IMR-90 (cell line): ENCODE data around the gene ADGRL3. TPM values are rescaled to one million over a fixed set of nuclear protein-coding genes. Genes with fewer than 3 reads are reported as not detected.

Experiments used
- ATAC-seq: fragments of 200-7000 bp; cut with Tn5 transposase; 2 replicates; pipeline ENCODE4 v1.9.1; 2020; ENCODE audit warnings: low read depth, mild to moderate bottlenecking, moderate library complexity
- BruUV-seq: library from RNA; stranded (reverse); fragments of 400-500 nt; replicated peaks from 2 replicates; lab custom pipeline; 2021; lab: Mats Ljungman, UMichigan
- CTCF ChIA-PET: fragments of 300-600 bp; formaldehyde crosslinking; extraction: SDS; loops from one replicate; lab custom pipeline; 2021; ENCODE audit warnings: antibody characterized with exemption; lab: Yijun Ruan, JAX
- POLR2A ChIA-PET: fragments of 300-600 bp; sonication (Branson Sonifier 250); formaldehyde crosslinking; loops from one replicate; lab custom pipeline; 2022; ENCODE audit warnings: antibody characterized with exemption; ENCODE audit not compliant: unreplicated experiment; lab: Charles Lee
- DNase-seq: peaks from one replicate; pipeline ENCODE4 v3.0.0; 2013
- H2AFZ ChIP-seq: replicated peaks from 2 replicates; pipeline ENCODE3; 2013; ENCODE audit warnings: low read length, mild to moderate bottlenecking; ENCODE audit not compliant: poor library complexity
- H2AK5ac ChIP-seq: 2 replicates; pipeline ENCODE4 v1.6.1; 2013; ENCODE audit warnings: low read depth, low read length, inconsistent platforms
- H2AK9ac ChIP-seq: replicated peaks from 2 replicates; pipeline ENCODE3; 2013; ENCODE audit warnings: mild to moderate bottlenecking, low read depth, low read length, moderate library complexity; ENCODE audit not compliant: poor library complexity
- H2BK120ac ChIP-seq: 2 replicates; pipeline ENCODE4 v1.6.1; 2013; ENCODE audit warnings: low read depth, low read length, inconsistent platforms
- H2BK15ac ChIP-seq: 3 replicates; pipeline ENCODE4 v1.6.1; 2013; ENCODE audit warnings: low read depth, low read length, inconsistent platforms
- H2BK20ac ChIP-seq: 2 replicates; pipeline ENCODE4 v1.6.1; 2013; ENCODE audit warnings: low read depth, mild to moderate bottlenecking, inconsistent platforms, low read length, moderate library complexity
- H2BK5ac ChIP-seq: 2 replicates; pipeline ENCODE4 v1.6.1; 2013; ENCODE audit warnings: mild to moderate bottlenecking, low read depth, low read length, inconsistent platforms; ENCODE audit not compliant: poor library complexity, severe bottlenecking
- H3K14ac ChIP-seq: replicated peaks from 2 replicates; pipeline ENCODE4 v1.6.1; 2013; ENCODE audit warnings: low read depth, low read length, inconsistent platforms
- H3K18ac ChIP-seq: 2 replicates; pipeline ENCODE4 v1.6.1; 2013; ENCODE audit warnings: low read depth, low read length, control low read depth
- H3K23ac ChIP-seq: 2 replicates; pipeline ENCODE4 v1.6.1; 2013; ENCODE audit warnings: low read depth, low read length, inconsistent platforms
- H3K27ac ChIP-seq: 2 replicates; pipeline ENCODE4 v1.5.1; 2013; ENCODE audit warnings: mild to moderate bottlenecking, control low read depth, low read length; ENCODE audit not compliant: insufficient read depth
- H3K27me3 ChIP-seq: 2 replicates; pipeline ENCODE4 v1.6.1; 2013; ENCODE audit warnings: low read length; ENCODE audit not compliant: control insufficient read depth, insufficient read depth
- H3K36me3 ChIP-seq: 2 replicates; pipeline ENCODE4 v1.6.1; 2013; ENCODE audit warnings: low read length, mixed read lengths; ENCODE audit not compliant: control insufficient read depth, insufficient read depth
- H3K4ac ChIP-seq: 2 replicates; pipeline ENCODE4 v1.6.1; 2013; ENCODE audit warnings: low read depth, low read length, inconsistent platforms
- H3K4me1 ChIP-seq: 2 replicates; pipeline ENCODE4 v1.6.1; 2013; ENCODE audit warnings: low read length, mixed read lengths; ENCODE audit not compliant: control insufficient read depth, insufficient read depth
- H3K4me2 ChIP-seq: 2 replicates; pipeline ENCODE4 v1.6.1; 2013; ENCODE audit warnings: low read depth, mild to moderate bottlenecking, control low read depth, low read length, moderate library complexity
- H3K4me3 ChIP-seq: 2 replicates; pipeline ENCODE4 v1.5.1; 2013; ENCODE audit warnings: low read depth, mild to moderate bottlenecking, control low read depth, low read length, moderate library complexity; ENCODE audit not compliant: insufficient read depth
- H3K56ac ChIP-seq: 2 replicates; pipeline ENCODE4 v1.6.1; 2013; ENCODE audit warnings: low read length, inconsistent platforms; ENCODE audit not compliant: insufficient read depth; ENCODE audit errors: extremely low read depth
- H3K79me1 ChIP-seq, 2 experiments: 2 replicates each; pipeline ENCODE4 v1.6.1; 2013; ENCODE audit warnings: low read length in 2 of 2, inconsistent platforms in 1 of 2, low read depth in 1 of 2
- H3K9ac ChIP-seq: 2 replicates; pipeline ENCODE4 v1.6.1; 2013; ENCODE audit warnings: low read depth, low read length, control low read depth
- H3K9me1 ChIP-seq: 2 replicates; pipeline ENCODE4 v1.6.1; 2013; ENCODE audit warnings: low read length, inconsistent platforms; ENCODE audit not compliant: insufficient read depth
- H3K9me3 ChIP-seq: 2 replicates; pipeline ENCODE4 v1.6.1; 2013; ENCODE audit warnings: low read length; ENCODE audit not compliant: control insufficient read depth, insufficient read depth
- H4K20me1 ChIP-seq: 2 replicates; pipeline ENCODE4 v1.6.1; 2013; ENCODE audit warnings: low read length, inconsistent platforms; ENCODE audit not compliant: insufficient read depth
- H4K5ac ChIP-seq: 2 replicates; pipeline ENCODE4 v1.6.1; 2013; ENCODE audit warnings: mild to moderate bottlenecking, low read depth, low read length, control low read depth
- H4K8ac ChIP-seq, 2 experiments: 2 replicates each; pipeline ENCODE4 v1.6.1; 2013; ENCODE audit warnings: low read depth in 2 of 2, low read length in 2 of 2, control low read depth in 1 of 2, inconsistent platforms in 1 of 2
- H4K91ac ChIP-seq: 2 replicates; pipeline ENCODE4 v1.6.1; 2013; ENCODE audit warnings: low read depth, low read length, inconsistent platforms; ENCODE audit not compliant: insufficient read depth
- MAFK ChIP-seq: IDR thresholded peaks from 2 replicates; pipeline ENCODE4 v1.6.1; 2012; ENCODE audit warnings: low read depth, low read length, improper control_type of control experiment
- MAZ ChIP-seq: IDR thresholded peaks from 2 replicates; pipeline ENCODE4 v1.6.1; 2012; ENCODE audit warnings: low read depth, mild to moderate bottlenecking, low read length, improper control_type of control experiment, moderate library complexity, borderline replicate concordance
- RFX5 ChIP-seq: IDR thresholded peaks from 2 replicates; pipeline ENCODE4 v1.8.0; 2012; ENCODE audit warnings: low read depth, mild to moderate bottlenecking, low read length, moderate library complexity
- WGBS, 2 experiments: methylation state at CpG; one replicate each; pipeline versions ENCODE4 v1.1.5 to v1.1.7; 2013; ENCODE audit warnings: missing lambda C conversion rate in 2 of 2; ENCODE audit not compliant: insufficient read length in 1 of 2; ENCODE audit errors: extremely low coverage in 2 of 2; 5-methylcytosine and 5-hydroxymethylcytosine counted together
- dilution Hi-C: fragments of 300-500 bp; cut with HindIII; formaldehyde crosslinking; loops from one replicate; pipeline ENCODE4 v1.14.3; 2018; ENCODE audit warnings: low sequenced_read_pairs; ENCODE audit not compliant: unreplicated experiment
- in situ Hi-C: fragments of 300-500 bp; cut with MboI; formaldehyde crosslinking; loops from 3 replicates; pipeline ENCODE4 v1.14.3; 2019; ENCODE audit warnings: low sequenced_read_pairs, inconsistent platforms, mixed read lengths
- intact Hi-C: fragments of 100-400 bp; cut with micrococcal nuclease; formaldehyde crosslinking; loops from 2 replicates; pipeline ENCODE4 v1.10.0; 2022
- polyA plus RNA-seq, 3 experiments: library from polyadenylated mRNA; depleted of rRNA; stranded (reverse); fragments of >200 nt; gene quantifications; 2 replicates each; pipeline ENCODE4 v1.2.3, GENCODE V29; 2012; ENCODE audit warnings: low replicate concordance in 1 of 3
- total RNA-seq: library from RNA; depleted of rRNA; stranded (reverse); fragments of >200 nt; gene quantifications from 2 replicates; pipeline ENCODE4 v1.2.3, GENCODE V29; 2012

ADGRL3 gene
- total and polyA plus RNA-seq, 2 of the 4 experiments (the other 2 are of a cell fraction), result 0.46 to 2.5 TPM

GRCh38 chr4:61177367-61177766 lies 22.8 kb upstream of the ADGRL3 start:
- Histone ChIP-seq H2BK20ac (no peak overlapping the region), H2BK5ac (no peak overlapping the region), H2AK5ac (no peak overlapping the region), H3K4me3 (no peak overlapping the region), H4K5ac (no peak overlapping the region), H4K20me1 (no peaks in the 10 kb centered on the region), H2BK15ac (no peak overlapping the region), H3K9me1 (no peaks in the 10 kb centered on the region), H3K4ac (no peak overlapping the region), H3K23ac (no peak overlapping the region), H2AFZ (no peak overlapping the region), H2BK120ac (no peak overlapping the region), H3K14ac (no peak overlapping the region), H3K36me3 (no peaks in the 10 kb centered on the region), H3K9ac (no peak overlapping the region), H3K56ac (no peak overlapping the region), H2AK9ac (no peak overlapping the region), H4K91ac (no peak overlapping the region), H3K27me3 (no peaks in the 10 kb centered on the region), H3K9me3 (no peaks in the 10 kb centered on the region), H4K8ac (no peak overlapping the region), H3K4me2 (no peak overlapping the region), H3K79me1 (no peaks in the 10 kb centered on the region), H3K18ac (no peak overlapping the region), H3K27ac (no peak overlapping the region), H3K4me1 (no peaks in the 10 kb centered on the region)
- DNase-seq, result no peak
- ChIA-PET CTCF (no interaction called here), POLR2A (no interaction called here)
- in situ Hi-C loops, result no loop called here
- dilution Hi-C loops, result no loop called here
- ATAC-seq, result no peak
- TF ChIP-seq MAZ (no peak), MAFK (peak; percentile 64), RFX5 (no peak)
- BruUV-seq, result no TSS peak
- intact Hi-C loops, result no loop called here
- WGBS, 2 experiments, result 38% methylated on average over 1 of the region's 2 CpGs; no CpG with 5 or more reads in 1 of the 2 experiments
